ENCODE data around the gene CCDC154. TPM values are rescaled to one million over a fixed set of nuclear protein-coding genes. Genes with fewer than 3 reads are reported as not detected.

CCDC154 gene
- total and polyA plus RNA-seq, 10 of the 15 experiments (the other 5 are each of a cell fraction or from before 2014, with no cell fraction given), result 0.06 to 0.26 (median 0.25) TPM; not detected in 7

DNA sequence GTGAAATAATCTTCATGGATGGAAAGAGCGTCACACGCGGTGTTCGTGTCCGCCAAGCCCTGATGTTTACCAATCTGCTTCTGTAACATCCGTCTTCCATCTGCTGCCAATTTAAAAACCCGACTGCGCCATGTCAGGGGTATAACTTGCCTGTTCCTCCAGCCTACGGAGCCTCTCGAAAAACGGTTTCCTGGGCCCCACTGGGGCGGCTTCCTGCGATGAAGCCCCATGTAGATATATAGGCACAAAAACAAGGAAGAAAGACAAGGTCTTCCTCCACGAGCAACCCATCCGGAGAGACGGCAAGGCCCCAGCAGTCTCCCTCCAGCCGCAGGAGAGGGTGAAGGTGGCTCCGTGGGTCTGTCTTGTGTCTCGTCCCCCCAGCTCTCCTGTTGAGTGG is 44.3 kb upstream of the CCDC154 start, which contains the start of gene PTX4 (continued):
- TF ChIP-seq ZNF687 (IDR thresholded peaks at IDR 0.05) (no peak), RUNX3 (IDR thresholded peaks at IDR 0.05; ENCODE audit: low read length) (no peak), SREBF2 (IDR thresholded peaks at IDR 0.05; ENCODE audit: low read length) (no peak), TAF1 (IDR thresholded peaks at IDR 0.05; ENCODE audit: borderline replicate concordance, low read depth, low read length) (no peak)

- WGBS (ENCODE audit: insufficient coverage, insufficient replicate concordance, low lambda C conversion rate, missing lambda C conversion rate), result 80% methylated on average over 24 of the region's 24 CpGs
- CTCF ChIA-PET, result no interaction called here
- H3K27me3 ChIP-seq (replicated peaks in 1 of 2; ENCODE audit: control insufficient read depth in 2 of 2, insufficient read depth in 2 of 2, low read length in 1 of 2), result no peaks in the 10 kb centered on the region
- no peak overlapping the region for H3K9ac ChIP-seq (ENCODE audit: control insufficient read depth, insufficient read depth, low read length)
- no peak for DNase-seq (ENCODE audit: low read depth, low spot score)
- no peaks in the 10 kb centered on the region for H3K9me3 ChIP-seq (replicated peaks; ENCODE audit: control insufficient read depth, insufficient read depth, low read length)
- TF ChIP-seq JUNB (IDR thresholded peaks at IDR 0.05), result no peak
- no peak for TF ChIP-seq NFXL1 (IDR thresholded peaks at IDR 0.05; ENCODE audit: borderline replicate concordance)
- TF ChIP-seq ZBED1 (IDR thresholded peaks at IDR 0.05; ENCODE audit: borderline replicate concordance), result no peak
- no peak for ATAC-seq
- POLR2A ChIA-PET, result no interaction called here
- no peak overlapping the region for H2AFZ ChIP-seq (ENCODE audit: control insufficient read depth, low read depth, low read length)
- FAIRE-seq, result no peak
- H3K79me2 ChIP-seq (ENCODE audit: control insufficient read depth, insufficient read depth, low read length), result no peaks in the 10 kb centered on the region
- no peaks in the 10 kb centered on the region for H3K36me3 ChIP-seq (ENCODE audit: control insufficient read depth in 2 of 2, insufficient read depth in 2 of 2, low read length in 1 of 2)
- no peaks in the 10 kb centered on the region; the same call in 1 of the 2 replicates for H3K4me1 ChIP-seq (ENCODE audit: control insufficient read depth, insufficient read depth, low read length)
- H3K27ac ChIP-seq (ENCODE audit: control insufficient read depth, insufficient read depth), result no peak overlapping the region
- intact Hi-C loops (cut with micrococcal nuclease; ENCODE audit: unreplicated experiment), result no loop called here
- H3K4me3 ChIP-seq, result no peak overlapping the region
- BruUV-seq (replicated peaks), result no TSS peak
- no peaks in the 10 kb centered on the region for H4K20me1 ChIP-seq (ENCODE audit: control insufficient read depth, insufficient read depth)
- SMC1A ChIA-PET (ENCODE audit: uncharacterized antibody, unreplicated experiment), result no interaction called here
- RAD21 ChIA-PET (ENCODE audit: unreplicated experiment), result no interaction called here
- H3K4me2 ChIP-seq (ENCODE audit: control insufficient read depth, insufficient read depth), result no peak overlapping the region
- in situ Hi-C loops (cut with MboI), result no loop called here
Measured at GRCh38 chr16:1488054-1488601, 43.8 kb upstream of the CCDC154 start.

Measured in GM12878 (cell line).